Left kidney (tissue), 2 donors: ENCODE data around the gene UPK3BL1. TPM values are rescaled to one million over a fixed set of nuclear protein-coding genes. Genes with fewer than 3 reads are reported as not detected.
"Not testable (repeated sequence)": the region's sequence is repeated elsewhere in the genome, so short reads cannot be mapped to it uniquely, and the experiment has no call there.

Experiments used
- DNase-seq: peaks from one replicate; pipeline ENCODE4 v3.0.0-alpha.2; 2013
- polyA plus RNA-seq: library from polyadenylated mRNA; unstranded; fragments of 120-200 nt; gene quantifications from one replicate; pipeline ENCODE4 v1.2.1, GENCODE V29; 2013; ENCODE audit not compliant: insufficient read length

UPK3BL1 gene
- polyA plus RNA-seq, 1 donor = 23.5 TPM

DNA sequence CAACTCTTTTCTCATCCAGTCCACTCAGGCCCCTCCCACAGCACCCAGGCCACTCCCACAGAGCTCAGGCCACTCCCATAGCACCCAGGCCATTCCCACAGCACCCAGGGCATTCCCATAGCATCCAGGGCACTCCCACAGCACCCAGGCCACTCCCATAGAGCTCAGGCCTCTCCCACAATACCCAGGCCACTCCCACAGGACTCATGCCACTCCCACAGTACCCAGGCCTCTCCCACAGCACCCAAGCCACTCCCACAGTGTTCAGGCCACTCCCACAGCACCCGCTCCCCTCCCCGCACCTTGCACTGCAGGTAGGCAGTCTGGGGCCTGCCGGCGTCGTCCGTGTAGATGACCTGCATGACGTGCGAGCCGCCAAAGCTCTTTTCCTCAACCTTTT lies 52.7 kb downstream of the UPK3BL1 start:
- not testable (repeated sequence) for DNase-seq

Other genes starting within 250 kb of the UPK3BL1 start
- gene PRKRIP1, start 246.4 kb downstream of the UPK3BL1 start, polyA plus RNA-seq = 42.4 TPM
- gene ORAI2, start 209.2 kb downstream of the UPK3BL1 start, polyA plus RNA-seq = 17.0 TPM
- gene ALKBH4, start 177.9 kb downstream of the UPK3BL1 start, polyA plus RNA-seq = 9.1 TPM
- gene LRWD1, start 177.8 kb downstream of the UPK3BL1 start, polyA plus RNA-seq = 17.8 TPM
- gene POLR2J, start 163.9 kb downstream of the UPK3BL1 start, polyA plus RNA-seq = 18.7 TPM
- 8.6 TPM for gene RASA4B, start 125.0 kb downstream of the UPK3BL1 start, polyA plus RNA-seq
- 18.5 TPM for gene UPK3BL2, start 99.1 kb downstream of the UPK3BL1 start, polyA plus RNA-seq
- gene SPDYE2, start 91.6 kb downstream of the UPK3BL1 start, polyA plus RNA-seq = 14.8 TPM
- 91.1 TPM for gene POLR2J3, start 70.2 kb downstream of the UPK3BL1 start, polyA plus RNA-seq
- gene RASA4, start 26.0 kb downstream of the UPK3BL1 start, polyA plus RNA-seq = 38.8 TPM
- gene SPDYE2B, start 7.5 kb upstream of the UPK3BL1 start, polyA plus RNA-seq = 3.8 TPM
- gene POLR2J2, start 28.9 kb upstream of the UPK3BL1 start, polyA plus RNA-seq = 4.4 TPM
- gene FAM185A, start 106.2 kb upstream of the UPK3BL1 start, polyA plus RNA-seq = 14.0 TPM